GM19397 (cell line): ENCODE measurements around the gene SLC26A4.
A peak's percentile ranks its signal among the peaks of the same experiment; 100 is the strongest.
"Not testable (repeated sequence)": the region's sequence is repeated elsewhere in the genome, so short reads cannot be mapped to it uniquely, and the experiment has no call there.

Experiments
- ATAC-seq: cut with Tn5 transposase; IDR thresholded peaks from one replicate; pipeline ENCODE4 v1.9.1; 2021; ENCODE audit warnings: mild to moderate bottlenecking, moderate library complexity; ENCODE audit not compliant: unreplicated experiment

Gene SLC26A4

DNA sequence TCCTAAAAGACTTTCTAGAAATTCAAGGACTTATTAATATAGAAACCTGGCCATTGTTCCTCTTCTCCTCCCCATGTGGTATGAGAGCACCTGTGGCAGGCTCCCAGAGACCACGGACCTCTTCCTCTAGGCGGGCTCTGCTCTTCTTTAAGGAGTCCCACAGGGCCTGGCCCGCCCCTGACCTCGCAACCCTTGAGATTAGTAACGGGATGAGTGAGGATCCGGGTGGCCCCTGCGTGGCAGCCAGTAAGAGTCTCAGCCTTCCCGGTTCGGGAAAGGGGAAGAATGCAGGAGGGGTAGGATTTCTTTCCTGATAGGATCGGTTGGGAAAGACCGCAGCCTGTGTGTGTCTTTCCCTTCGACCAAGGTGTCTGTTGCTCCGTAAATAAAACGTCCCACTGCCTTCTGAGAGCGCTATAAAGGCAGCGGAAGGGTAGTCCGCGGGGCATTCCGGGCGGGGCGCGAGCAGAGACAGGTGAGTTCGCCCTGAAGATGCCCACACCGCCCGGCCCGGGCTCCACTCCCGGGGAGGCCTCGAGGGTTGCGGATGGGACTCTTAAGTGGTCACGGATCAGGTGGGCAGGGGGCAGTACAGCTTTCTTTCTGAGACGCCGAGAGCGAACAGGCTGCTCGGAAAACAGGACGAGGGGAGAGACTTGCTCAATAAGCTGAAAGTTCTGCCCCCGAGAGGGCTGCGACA, at the start of gene SLC26A4:
Gene SLC26A4, plus strand, starts transcription at position 448 of the 700 bp plus-strand sequence. CDS start 814 bp downstream, outside the sequence.
- ATAC-seq = no peak

- no peak for ATAC-seq
Measured at GRCh38 chr7:107613439-107613838, 47.2 kb upstream of the SLC26A4 start.

GRCh38 chr7:107613948-107614347, 46.7 kb upstream of the SLC26A4 start:
- ATAC-seq = no peak

DNA sequence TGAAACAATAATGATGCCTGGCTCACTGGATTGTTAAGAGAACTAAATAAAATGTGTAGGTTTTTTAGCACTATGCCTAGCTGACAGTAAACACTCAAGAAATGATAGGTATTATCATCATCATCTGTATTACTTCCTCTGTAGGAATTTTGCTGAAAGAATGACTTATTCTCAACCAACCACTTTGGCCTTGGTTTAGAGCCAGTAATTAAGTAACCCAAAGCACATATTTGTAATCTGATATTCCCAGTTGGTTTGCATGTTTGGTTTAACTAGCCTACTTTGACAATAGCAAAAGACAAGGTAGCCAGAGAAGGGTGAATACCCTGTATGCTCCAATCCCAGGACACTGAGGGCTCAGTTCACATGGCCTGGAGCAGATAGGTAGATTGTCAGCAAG, 46.2 kb upstream of the SLC26A4 start:
- ATAC-seq = no peak

DNA sequence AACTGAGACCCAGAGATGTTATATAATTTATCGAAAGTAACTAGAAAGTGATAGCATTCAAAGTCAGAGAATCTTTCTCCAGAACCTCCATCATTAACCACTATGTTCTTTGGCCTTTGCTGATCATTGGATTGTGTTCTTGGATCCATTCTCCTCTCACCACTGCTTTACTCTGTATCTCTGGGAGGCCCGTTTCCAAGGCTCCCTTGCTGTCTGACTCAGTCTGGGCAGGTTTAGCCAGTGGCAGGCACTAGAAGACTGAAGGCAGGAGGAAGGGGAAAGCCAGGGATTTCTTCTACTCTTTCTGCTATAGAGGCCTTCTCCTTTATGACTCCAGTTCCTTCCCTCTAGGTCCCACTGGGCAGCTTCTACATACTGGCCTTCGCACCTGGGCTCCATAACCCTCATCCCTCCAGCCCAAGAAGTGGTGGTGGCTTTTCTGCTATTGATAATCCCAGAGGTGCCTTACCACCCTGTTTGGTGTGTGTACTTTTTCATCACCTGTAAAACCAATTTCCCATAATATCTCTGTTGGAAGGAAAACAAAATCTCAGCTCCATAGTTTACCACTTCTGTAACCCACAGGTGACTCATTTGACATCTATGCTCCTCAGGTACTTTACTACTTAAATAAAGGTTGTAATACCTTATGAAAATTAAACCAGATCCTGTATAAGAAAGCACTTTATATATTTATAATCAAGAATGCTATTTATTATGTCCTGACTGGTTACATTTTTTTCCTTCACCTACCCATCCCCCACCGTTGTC, 44.5 kb upstream of the SLC26A4 start:
- ATAC-seq = no peak

GRCh38 chr7:107622429-107622828, 38.2 kb upstream of the SLC26A4 start:
- no peak for ATAC-seq

- no peak for ATAC-seq
Measured at GRCh38 chr7:107622894-107623293, 37.7 kb upstream of the SLC26A4 start.

DNA sequence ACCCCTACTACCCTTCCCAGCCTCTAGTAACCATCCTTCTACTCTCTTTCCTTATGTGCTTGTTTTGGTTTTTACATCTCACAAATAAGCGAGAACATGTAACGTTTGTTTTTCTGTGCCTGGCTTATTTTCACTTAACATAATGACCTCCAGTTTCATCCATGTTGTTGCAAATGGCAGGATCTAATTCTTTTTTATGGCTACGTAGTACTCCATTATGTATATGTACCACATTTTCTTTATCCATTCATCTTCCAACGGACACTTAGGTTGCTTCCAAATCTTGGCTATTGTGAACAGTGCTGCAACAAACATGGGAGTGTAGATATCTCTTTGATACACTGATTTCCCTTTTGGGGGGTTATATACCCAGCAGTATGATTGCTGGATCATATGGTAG, 33.6 kb upstream of the SLC26A4 start:
- ATAC-seq = no peak

GRCh38 chr7:107628461-107629064, 32.1 kb upstream of the SLC26A4 start:
- no peak for ATAC-seq

DNA sequence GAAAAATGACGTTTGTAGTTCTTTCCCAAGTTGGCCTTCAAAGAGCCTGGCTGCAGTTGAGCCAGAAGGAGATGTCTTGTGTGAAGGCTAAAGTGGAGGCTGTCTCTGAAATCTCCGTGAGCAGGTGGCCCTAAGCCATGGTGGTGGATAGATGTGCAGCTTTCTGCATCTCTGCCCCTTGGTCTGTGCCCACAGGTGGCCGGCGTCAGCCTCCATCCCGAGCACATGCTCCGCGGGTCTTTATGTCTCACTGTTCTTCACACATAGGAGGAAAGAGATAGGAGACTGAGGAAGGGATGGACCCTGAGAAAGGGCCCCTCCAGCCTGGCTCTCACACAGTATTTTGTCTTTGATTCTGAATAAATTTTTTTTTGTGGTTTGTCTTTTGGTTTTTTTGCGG, 30.3 kb upstream of the SLC26A4 start:
- ATAC-seq = no peak

DNA sequence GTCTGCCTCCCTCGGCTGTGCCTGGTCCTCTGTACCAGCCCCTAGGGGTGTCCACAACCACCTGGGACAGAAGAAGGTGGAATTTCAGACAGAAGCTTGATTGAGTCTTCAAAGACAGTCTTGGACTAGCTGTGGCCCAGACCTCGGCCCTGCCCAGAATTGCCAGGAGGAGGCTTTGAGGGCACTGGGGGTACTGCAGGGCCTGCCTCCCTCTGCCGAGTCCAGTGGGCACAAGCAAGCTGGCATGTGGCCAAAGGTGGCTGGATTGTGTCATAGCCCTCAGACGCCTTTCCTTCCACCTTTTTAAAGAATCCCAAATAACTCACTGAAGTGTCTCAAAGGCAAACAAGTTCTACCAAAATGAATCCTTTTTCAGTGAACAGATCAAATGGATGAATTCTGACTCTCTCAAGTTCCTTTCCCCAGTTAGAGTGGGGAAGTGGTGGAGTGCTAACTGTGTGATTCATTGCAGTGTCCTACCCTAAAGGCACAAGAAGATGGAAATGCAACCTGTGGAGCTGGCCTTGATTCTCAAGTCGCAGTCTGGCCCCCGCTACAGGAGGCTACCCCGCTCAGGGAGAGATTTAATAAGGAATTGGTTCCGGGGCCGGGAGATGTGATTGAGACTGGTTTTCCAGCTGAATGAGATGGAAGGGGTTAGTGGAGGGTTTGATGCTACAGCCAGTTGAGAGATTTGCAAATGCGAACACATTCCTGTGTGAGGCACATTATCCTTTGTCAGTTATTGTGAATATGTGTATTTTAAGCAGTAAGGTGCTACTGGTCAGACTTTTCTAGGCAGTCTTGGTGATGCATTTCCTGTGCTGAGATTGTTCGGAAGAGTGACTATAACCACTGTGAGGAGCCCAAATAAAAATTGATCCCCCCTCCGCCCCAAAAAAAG, 28.8 kb upstream of the SLC26A4 start:
- no peak for ATAC-seq

DNA sequence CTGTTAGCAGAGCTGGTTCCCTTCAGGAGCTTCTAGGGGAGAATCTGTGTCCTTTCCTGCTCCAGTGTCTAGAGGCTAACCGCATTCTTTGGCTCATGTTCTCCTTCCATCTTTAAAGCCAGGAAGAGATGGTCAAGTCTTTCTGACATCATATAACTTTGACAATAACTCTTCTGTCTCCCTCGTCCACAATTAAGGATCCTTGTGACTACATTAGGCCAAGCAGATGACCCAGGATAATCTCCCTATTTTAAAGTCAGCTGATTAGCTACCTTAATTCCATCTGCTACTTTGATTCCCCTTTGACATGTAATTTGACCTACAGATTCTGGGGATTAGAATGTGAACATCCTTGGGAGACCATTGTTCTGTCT, 28.1 kb upstream of the SLC26A4 start:
- no peak for ATAC-seq

- peak; percentile 91 for ATAC-seq
Measured at GRCh38 chr7:107638594-107638993, 22.0 kb upstream of the SLC26A4 start.

DNA sequence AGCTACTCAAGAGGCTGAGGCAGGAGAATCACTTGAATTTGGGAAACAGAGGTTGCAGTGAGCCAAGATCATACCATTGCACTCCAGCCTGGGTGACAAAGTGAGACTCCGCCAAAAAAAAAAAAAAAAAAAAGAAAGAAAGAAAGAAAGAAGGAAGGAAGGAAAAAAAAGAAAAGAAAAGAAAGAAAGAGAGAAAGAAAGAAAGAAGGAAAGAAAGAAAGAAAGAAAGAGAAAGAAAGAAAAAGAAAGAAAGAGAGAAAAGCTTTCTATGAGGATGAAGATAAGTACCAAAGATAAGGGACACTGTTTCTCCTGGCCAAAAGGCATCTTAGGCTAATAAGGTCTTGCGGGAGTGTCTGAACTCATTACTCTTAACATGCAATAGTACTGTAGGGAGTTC, 21.6 kb upstream of the SLC26A4 start:
- not testable (repeated sequence) for ATAC-seq

- no peak for ATAC-seq
Measured at GRCh38 chr7:107641676-107642075, 19.0 kb upstream of the SLC26A4 start.

DNA sequence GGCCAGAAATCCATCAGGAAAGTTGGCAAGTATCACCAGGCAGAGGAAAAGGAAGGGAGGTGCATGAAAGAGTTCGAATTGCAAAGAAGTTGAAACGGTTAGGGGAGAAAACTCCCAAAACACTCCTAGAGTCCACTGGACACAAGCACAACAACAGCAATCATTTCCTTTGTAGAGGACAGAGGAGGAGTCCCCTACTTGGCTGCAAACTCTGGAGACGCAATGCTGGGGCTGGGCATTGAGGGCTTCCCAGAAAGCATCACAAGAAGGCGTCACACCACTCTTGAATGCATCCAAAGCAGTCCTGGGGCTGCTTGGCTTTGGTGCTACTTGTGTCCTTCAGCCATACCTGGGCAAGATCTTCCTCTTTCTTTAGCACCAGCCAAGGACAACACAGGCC, 18.1 kb upstream of the SLC26A4 start:
- ATAC-seq = no peak

DNA sequence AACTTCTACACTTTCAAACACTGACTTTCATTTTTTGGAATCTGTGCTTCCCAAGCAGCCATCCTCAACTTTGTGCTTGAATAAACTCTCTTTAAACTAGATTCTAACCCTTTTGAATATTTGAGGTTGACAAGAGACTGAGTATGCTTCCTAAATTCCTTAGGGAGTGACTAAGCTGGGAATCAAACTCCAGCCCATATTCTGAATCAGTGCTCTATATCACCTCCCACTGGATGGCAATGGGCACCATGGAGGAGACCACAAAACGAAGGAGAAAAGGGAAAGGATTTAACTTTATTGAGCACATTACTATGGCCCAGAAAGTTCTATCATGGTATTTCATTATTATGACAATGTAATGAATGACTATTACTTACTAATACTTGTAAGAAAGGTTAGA, 17.2 kb upstream of the SLC26A4 start:
- no peak for ATAC-seq

DNA sequence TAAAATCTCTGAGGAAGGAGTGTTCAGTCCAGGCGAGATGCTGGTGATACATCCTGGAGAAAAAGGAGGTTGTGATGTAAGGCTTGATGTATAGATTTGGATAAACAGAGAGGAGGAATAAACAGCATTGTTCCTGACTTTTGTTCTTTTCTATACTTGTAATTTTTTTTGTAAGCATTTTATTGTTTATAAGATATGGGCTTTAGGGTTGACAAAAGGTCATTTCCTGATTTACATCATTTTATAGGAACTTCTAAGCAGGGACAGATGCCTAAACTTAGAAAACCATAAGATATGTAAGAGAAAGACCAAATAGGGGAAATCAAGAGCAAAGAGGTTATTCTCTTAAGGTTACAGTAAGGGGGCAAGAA, 16.7 kb upstream of the SLC26A4 start:
- no peak for ATAC-seq

DNA sequence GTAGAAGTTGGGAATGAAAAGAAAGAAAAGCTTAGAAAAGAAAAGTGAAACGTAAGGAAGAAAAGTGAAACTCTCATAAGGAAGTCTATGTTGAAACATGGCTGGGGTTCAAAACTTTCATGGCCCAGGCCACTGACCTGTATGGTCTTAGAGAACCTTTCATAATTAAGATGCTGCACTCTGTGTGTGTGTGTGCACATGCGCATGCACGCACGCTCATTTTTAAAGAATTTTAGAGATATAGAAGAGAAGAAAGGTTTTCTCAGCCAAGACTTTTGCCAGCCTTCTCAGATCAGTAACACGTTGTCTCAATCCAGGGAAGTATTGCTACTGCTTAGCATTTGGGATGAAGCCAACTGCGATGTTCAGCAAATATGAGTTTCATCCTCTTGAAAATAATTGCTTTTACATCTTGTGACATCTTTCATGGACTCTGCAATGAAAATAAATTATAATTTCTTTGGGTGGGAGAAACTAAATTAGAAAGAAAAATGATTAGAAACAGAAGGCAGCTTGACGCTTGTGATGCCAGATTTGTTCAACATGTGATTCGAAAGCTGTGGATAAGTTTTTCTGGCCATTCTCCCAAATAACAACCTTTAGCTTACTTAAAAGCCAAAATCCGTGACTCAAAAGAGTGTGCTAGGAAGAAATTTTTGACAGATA, 16.2 kb upstream of the SLC26A4 start:
- ATAC-seq = no peak

DNA sequence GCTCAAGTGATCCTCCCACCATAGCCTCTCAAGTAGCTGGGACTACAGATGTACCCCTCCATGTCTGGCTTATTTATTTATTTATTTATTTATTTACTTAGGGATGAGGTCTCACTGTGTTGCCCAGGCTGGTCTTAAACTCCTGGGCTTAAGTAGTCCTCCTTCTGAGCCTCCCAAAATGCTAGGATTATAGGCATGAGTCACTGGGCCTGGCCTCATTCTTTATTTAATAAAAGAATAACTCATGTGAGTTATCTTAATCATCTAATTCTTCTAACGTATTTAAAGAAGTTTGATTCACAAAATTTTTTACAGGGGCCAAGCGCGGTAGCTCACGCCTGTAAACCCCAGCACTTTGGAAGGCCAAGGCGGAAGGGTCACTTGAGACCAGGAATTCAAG, 8.0 kb upstream of the SLC26A4 start:
- ATAC-seq = no peak

DNA sequence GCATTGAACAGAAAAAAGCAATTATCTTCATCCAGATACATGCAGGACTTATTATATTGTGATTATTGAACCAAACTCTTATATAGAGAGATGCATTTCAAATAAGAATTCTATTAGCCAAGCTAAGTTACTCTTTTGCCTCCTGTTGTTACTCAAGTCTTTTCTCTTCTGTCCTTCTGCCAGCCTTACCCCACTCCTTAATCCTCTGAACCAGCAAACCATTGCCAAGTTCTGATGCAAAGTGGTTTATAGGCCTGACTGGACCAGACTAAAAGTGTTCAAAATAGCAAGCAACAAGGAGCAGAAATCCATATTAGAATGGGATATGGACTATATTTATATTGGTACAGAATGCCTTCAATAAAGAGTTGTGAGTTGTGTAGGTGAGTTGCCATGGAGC, 2.2 kb upstream of the SLC26A4 start:
- ATAC-seq = no peak
